HG02938 (cell line): ENCODE measurements around the gene ENTPD7.
"Not testable (repeated sequence)": the region's sequence is repeated elsewhere in the genome, so short reads cannot be mapped to it uniquely, and the experiment has no call there.

Experiments used
- ATAC-seq: cut with Tn5 transposase; IDR thresholded peaks from one replicate; pipeline ENCODE4 v1.9.1; 2021; ENCODE audit warnings: mild to moderate bottlenecking, moderate library complexity; ENCODE audit not compliant: unreplicated experiment

The ENTPD7 gene

GRCh38 chr10:99742254-99742653 is 82.9 kb downstream of the ENTPD7 start:
- no peak for ATAC-seq

- ATAC-seq: no peak
These were observed 83.4 kb downstream of the ENTPD7 start for GRCh38 chr10:99742701-99743100.

GRCh38 chr10:99743841-99744240 is 84.5 kb downstream of the ENTPD7 start:
- no peak for ATAC-seq

GRCh38 chr10:99746166-99746565 is 86.9 kb downstream of the ENTPD7 start:
- not testable (repeated sequence) for ATAC-seq

- ATAC-seq: no peak
These were observed 89.6 kb downstream of the ENTPD7 start for GRCh38 chr10:99748823-99749451.

- no peak for ATAC-seq
These were observed 91.3 kb downstream of the ENTPD7 start for GRCh38 chr10:99750641-99751040.

GRCh38 chr10:99754670-99755069 is 95.4 kb downstream of the ENTPD7 start:
- ATAC-seq: no peak
